ENCODE measurements around the gene COTL1. TPM values are rescaled to one million over a fixed set of nuclear protein-coding genes. Genes with fewer than 3 reads are reported as not detected.
A peak's percentile ranks its signal among the peaks of the same experiment; 100 is the strongest.

The COTL1 gene
- total and polyA plus RNA-seq, 4 donors = 12.0 to 59.5 (median 23.0) TPM

- Histone ChIP-seq H3K4me1 (ENCODE audit: control insufficient read depth in 4 of 4, insufficient read depth in 4 of 4, low read length in 3 of 4) (peaks cover 2 to 16% (median 8%) of the 10 kb centered on the region in 4 donors), H3K9me3 (ENCODE audit: control insufficient read depth in 4 of 4, low read length in 3 of 4) (no peaks in the 10 kb centered on the region), H3K9ac (ENCODE audit: low read depth in 1 of 2, low read length in 2 of 2) (no peak overlapping the region), H3K36me3 (ENCODE audit: control insufficient read depth in 4 of 4, insufficient read depth in 3 of 4, low read depth in 1 of 4, low read length in 3 of 4) (no peaks in the 10 kb centered on the region), H3K27me3 (ENCODE audit: control insufficient read depth in 4 of 4, insufficient read depth in 4 of 4, low read length in 3 of 4) (no peaks in the 10 kb centered on the region), H3K4me3 (ENCODE audit: low read depth in 1 of 3, low read length in 3 of 3) (no peak overlapping the region), H3K27ac (ENCODE audit: low read depth in 1 of 2, low read length in 2 of 2) (no peak overlapping the region)
- WGBS = 92% methylated on average over 4 of the region's 4 CpGs
- TF ChIP-seq ATF3 (IDR thresholded peaks at IDR 0.05) (no peak), MAX (IDR thresholded peaks at IDR 0.05) (no peak)
- DNase-seq (ENCODE audit: low spot score) = no peak
These were observed 25.8 kb upstream of the COTL1 start for GRCh38 chr16:84643674-84644073.

- Histone ChIP-seq H3K27me3 (ENCODE audit: control insufficient read depth in 4 of 4, insufficient read depth in 4 of 4, low read length in 3 of 4) (no peaks in the 10 kb centered on the region), H3K27ac (ENCODE audit: low read depth in 1 of 2, low read length in 2 of 2) (peak overlapping the region; percentile 5 to 56), H3K4me1 (ENCODE audit: control insufficient read depth in 4 of 4, insufficient read depth in 4 of 4, low read length in 3 of 4) (peaks cover 2 to 16% (median 8%) of the 10 kb centered on the region in 4 donors), H3K4me3 (ENCODE audit: low read depth in 1 of 3, low read length in 3 of 3) (no peak overlapping the region), H3K36me3 (ENCODE audit: control insufficient read depth in 4 of 4, insufficient read depth in 3 of 4, low read depth in 1 of 4, low read length in 3 of 4) (no peaks in the 10 kb centered on the region), H3K9me3 (ENCODE audit: control insufficient read depth in 4 of 4, low read length in 3 of 4) (no peaks in the 10 kb centered on the region), H3K9ac (ENCODE audit: low read depth in 1 of 2, low read length in 2 of 2) (no peak overlapping the region)
- WGBS = 40% methylated on average over 8 of the region's 8 CpGs
- TF ChIP-seq FOXA1 (IDR thresholded peaks at IDR 0.05) (no peak), EGR1 (IDR thresholded peaks at IDR 0.05; ENCODE audit: low read depth in 2 of 2) (peak in 1 of 2 donors; percentile 48), SP1 (IDR thresholded peaks at IDR 0.05) (peak; percentile 34), MAX (IDR thresholded peaks at IDR 0.05) (peak; percentile 89), HNF4A (conservative IDR thresholded peaks at IDR 0.05) (peak in 1 of 2 donors; percentile 63), RXRA (IDR thresholded peaks at IDR 0.05) (peak in 1 of 2 donors; percentile 60), JUND (IDR thresholded peaks at IDR 0.05) (no peak), RAD21 (IDR thresholded peaks at IDR 0.05) (peak in 1 of 2 donors; percentile 10)
- DNase-seq (ENCODE audit: low spot score) = no peak
These were observed 25.3 kb upstream of the COTL1 start for GRCh38 chr16:84643180-84643583.

DNA sequence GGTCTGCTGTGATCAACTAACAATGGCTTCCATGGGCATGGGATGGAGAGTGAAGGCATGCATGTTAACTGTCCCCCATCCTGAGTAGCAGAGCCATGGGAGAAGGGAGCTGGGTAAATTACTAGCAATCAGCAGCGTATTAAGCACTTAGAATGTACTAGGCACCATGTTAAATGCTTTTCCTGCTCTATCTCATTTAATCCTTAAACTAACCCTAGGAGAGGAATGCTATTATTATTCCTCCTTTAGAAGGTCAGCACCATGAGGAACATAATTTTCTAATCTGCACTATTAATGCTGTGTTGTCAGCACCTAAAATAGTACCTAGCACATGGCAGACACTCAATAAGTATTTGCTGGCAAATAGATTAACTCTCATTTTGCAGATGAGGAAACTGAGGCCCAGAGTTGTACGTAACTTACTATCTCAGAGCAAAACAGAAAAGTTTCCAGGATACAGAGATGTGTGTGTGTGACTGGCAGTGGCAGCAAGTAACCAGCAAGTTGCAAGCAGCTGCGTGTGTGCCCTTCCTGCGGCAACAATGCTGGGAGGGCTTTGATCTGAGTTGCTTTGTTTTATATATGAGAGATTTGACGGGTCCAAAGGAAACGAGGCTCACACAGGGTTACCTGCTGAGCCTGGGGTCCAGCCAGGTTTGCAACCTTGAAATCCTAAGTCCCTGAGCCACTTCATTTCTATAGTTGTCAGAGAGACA is 23.9 kb upstream of the COTL1 start:
- Histone ChIP-seq H3K9ac (ENCODE audit: low read depth in 1 of 2, low read length in 2 of 2) (no peak overlapping the region), H3K4me1 (ENCODE audit: control insufficient read depth in 4 of 4, insufficient read depth in 4 of 4, low read length in 3 of 4) (peaks cover 0 to 12% (median 6%) of the 10 kb centered on the region in 4 donors), H3K36me3 (ENCODE audit: control insufficient read depth in 4 of 4, insufficient read depth in 3 of 4, low read depth in 1 of 4, low read length in 3 of 4) (no peaks in the 10 kb centered on the region), H3K27ac (ENCODE audit: low read depth in 1 of 2, low read length in 2 of 2) (no peak overlapping the region), H3K9me3 (ENCODE audit: control insufficient read depth in 4 of 4, low read length in 3 of 4) (no peaks in the 10 kb centered on the region), H3K4me3 (ENCODE audit: low read depth in 1 of 3, low read length in 3 of 3) (no peak overlapping the region), H3K27me3 (ENCODE audit: control insufficient read depth in 4 of 4, insufficient read depth in 4 of 4, low read length in 3 of 4) (no peaks in the 10 kb centered on the region)
- WGBS = 93% methylated on average over 6 of the region's 6 CpGs
- no peak for DNase-seq (ENCODE audit: low spot score)
- TF ChIP-seq, protein P1, sequence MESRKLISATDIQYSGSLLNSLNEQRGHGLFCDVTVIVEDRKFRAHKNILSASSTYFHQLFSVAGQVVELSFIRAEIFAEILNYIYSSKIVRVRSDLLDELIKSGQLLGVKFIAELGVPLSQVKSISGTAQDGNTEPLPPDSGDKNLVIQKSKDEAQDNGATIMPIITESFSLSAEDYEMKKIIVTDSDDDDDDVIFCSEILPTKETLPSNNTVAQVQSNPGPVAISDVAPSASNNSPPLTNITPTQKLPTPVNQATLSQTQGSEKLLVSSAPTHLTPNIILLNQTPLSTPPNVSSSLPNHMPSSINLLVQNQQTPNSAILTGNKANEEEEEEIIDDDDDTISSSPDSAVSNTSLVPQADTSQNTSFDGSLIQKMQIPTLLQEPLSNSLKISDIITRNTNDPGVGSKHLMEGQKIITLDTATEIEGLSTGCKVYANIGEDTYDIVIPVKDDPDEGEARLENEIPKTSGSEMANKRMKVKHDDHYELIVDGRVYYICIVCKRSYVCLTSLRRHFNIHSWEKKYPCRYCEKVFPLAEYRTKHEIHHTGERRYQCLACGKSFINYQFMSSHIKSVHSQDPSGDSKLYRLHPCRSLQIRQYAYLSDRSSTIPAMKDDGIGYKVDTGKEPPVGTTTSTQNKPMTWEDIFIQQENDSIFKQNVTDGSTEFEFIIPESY (IDR thresholded peaks at IDR 0.05) = no peak
- TF ChIP-seq NR2F2 (IDR thresholded peaks at IDR 0.05) = no peak
- no peak for TF ChIP-seq TAF1 (conservative IDR thresholded peaks at IDR 0.05)
- no peak for TF ChIP-seq HNF4A (conservative IDR thresholded peaks at IDR 0.05)
- no peak for TF ChIP-seq RXRA (IDR thresholded peaks at IDR 0.05)
- no peak for TF ChIP-seq SP1 (IDR thresholded peaks at IDR 0.05)

All from liver (tissue), 9 donors.